ENCODE results near the gene TJP1. TPM values are rescaled to one million over a fixed set of nuclear protein-coding genes. Genes with fewer than 3 reads are reported as not detected.
"Not testable (repeated sequence)": the region's sequence is repeated elsewhere in the genome, so short reads cannot be mapped to it uniquely, and the experiment has no call there.

TJP1 gene
- polyA plus RNA-seq, 5 donors: 76.5 to 119 (median 114) TPM

DNA sequence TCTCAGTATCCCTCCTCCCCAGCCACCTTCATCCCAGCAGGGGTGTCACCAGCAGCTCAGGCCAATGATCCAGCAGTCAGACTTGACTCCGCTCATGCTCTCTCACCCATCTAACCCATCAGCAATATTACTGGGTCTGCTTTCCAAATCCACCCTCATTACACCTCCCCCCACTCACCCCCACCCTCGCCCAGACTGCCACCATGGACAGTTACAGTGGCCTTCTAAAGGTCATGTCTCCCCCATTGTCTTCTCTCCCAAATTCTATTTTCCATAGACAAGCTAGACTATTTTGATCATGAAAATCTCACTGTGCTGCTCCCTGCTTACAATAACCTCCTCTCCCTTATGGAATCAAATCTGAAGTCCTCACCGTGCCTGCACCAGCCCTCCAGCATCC, 156.0 kb downstream of the TJP1 start:
- DNase-seq: no peak

DNA sequence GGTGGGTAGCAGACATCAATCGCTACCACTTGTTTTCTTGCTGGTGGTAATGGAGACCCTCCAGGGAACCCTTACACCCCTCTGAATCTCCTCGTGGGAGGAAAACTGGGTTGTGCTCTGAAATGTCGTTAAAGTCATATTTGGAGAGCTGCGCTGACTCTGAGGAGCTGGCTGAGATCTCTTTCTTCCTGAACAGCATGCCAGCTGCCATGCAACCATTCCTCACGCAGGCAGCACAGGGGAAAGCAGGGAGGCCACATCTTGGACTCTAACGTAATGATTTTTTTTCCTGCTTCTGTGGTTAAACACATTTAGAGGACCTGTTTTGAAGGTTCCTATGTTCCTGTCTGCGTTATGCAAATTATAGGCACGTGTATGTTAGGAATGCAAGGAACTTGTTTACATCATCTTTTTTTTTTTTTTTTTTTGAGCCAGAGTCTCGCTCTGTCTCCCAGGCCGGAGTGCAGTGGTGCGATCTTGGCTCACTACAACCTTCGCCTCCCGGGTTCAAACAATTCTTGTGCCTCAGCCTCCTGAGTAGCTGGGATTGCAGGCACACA, 156.7 kb downstream of the TJP1 start:
- DNase-seq: no peak

DNA sequence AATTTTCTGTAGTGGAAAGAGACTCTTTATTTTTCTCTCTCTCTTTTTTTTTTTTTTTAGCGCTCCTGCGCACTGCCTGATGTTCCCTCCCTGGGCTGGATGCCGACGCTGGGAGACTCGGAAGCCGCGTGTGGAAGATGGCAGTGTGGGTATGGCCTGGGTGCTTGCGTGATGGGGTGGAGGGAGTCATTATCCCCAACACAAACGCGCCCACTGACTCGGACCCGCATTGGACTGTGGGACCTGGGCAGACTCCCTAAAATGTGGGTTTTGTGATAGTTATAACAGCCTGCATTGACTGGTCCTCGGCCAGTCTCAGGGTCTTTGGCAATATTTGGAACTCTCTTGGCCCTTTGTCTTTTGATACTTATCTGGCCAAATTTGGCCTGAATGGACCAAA, 157.9 kb downstream of the TJP1 start:
- DNase-seq: no peak

DNA sequence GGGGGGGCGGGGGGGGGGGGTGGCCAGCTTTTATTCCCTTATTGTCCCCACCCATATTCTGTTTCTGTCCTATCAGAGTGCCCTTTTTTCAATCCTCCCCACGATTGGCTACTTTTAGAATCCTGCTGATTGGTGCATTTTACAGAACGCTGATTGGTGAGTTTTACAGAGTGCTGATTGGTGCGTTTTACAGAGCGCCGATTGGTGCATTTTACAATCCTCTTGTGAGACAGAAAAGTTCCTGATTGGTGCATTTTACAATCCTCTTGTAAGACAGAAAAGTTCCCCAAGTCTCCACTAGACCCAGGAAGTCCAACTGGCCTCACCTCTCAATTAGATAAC, 164.8 kb downstream of the TJP1 start:
- not testable (repeated sequence) for DNase-seq

DNA sequence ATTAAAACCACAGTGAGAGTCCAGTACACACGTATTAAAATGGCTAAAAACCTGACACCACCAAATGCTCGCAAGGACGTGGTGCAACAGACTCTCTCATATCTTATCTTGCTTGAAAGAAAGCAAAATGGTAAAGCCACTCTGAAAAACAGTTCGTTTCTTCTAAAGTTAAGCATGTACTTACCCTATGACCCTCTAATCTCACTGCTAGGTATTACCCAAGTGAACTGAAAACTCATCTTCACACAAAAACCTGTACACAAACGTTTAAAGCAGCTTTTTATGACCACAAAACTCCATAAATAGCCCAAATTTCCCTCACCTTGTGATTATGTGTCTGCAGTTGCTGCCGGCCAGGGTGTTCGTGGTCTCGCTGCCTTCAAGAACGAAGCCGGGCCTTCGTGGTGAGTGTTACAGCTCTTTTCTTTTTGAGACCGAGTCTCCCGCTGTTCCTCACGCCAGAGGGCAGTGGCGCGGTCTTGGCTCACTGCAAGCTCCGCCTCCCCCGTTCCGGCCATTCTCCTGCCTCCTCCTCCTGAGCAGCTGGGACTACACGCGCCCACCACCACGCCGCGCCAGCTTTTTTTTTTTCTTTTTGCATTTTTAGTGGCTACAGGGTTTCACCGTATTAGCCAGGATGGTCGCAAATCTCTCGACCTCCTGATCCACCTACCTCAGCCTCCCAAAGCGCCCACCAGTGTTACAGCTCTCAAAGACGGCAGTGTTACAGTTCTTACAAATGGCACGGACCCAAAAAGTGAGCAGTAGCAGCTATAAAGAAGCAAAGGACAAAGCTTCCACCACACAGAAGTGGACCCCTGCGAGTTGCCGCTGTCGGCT, 165.4 kb downstream of the TJP1 start:
- DNase-seq: no peak

DNA sequence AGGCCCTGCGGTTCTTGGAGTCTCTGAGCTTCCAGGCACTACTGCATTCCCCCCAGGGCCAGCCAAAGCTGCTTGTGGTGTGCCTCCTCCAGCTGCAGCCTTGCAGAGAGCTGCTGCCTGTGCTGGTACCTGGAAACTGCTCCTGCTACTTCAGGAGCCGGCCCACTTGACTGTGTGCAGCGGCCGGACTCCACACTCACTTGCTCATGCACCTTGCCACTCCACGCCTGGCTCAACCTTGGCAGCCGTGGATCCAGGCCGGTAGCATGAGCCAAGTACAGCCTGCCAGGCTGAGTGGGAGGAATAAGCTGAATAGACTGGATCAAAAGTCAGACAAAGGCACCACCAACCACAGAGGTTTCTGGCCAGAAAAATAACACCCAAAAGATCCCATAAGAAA, 169.7 kb downstream of the TJP1 start:
- no peak for DNase-seq

DNA sequence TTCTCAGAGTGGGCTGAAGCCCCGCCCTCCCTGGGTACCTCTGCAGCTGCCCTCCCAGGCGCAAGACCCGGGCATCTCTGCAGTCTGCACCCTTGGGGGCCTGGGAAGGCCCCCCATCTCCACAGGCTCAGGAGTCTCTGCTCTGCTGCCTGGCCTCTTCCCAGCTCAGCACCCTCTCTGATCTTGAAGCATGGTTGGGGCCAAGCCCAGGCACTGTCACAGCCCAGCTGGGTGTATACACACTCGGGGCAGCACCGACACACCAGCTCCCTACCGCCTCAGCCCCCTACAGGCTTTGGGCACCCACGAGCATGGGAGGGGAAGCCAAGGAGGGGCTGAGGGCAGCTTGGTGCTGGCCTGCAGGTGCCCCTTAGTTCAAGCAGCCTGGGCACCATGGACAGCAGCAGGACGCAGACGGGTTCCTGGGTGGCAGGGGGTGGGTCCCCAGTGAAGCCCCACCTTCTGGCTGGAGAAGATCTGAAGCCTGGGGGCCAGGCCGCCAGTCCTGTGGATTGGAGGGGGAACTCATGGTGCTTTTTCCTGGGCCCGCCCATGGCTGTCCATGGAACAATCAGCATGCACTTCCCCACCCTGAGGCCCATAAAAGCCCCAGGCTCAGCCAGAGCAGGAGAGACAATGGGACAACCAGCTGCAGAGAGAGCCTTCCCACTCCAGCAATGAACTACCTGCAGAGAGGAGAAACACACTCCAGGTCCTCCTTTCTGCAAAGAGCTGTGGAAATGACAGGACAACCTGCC, 170.6 kb downstream of the TJP1 start:
- no peak for DNase-seq

Measured in right lung (tissue), 5 donors.